Activated CD4-positive, alpha-beta T cell treated with anti-CD3 and anti-CD28 coated beads, Interleukin-10, Interleukin-2, amounts not matched to agents 100 ng/mL and 50 ng/mL, durations not matched to agents 16 hours and 8 hours (primary cell): ENCODE results near the gene RBP2.

Experiments used
- DNase-seq: peaks from one replicate; pipeline ENCODE4 v3.0.0-alpha.2; 2020

RBP2 gene

GRCh38 chr3:139477710-139478640 lies 1.7 kb upstream of the RBP2 start:
- DNase-seq = no peak

- no peak for DNase-seq
Observed at GRCh38 chr3:139473155-139473771, 3.1 kb downstream of the RBP2 start.

- no peak for DNase-seq
Observed at GRCh38 chr3:139472380-139473010, 3.8 kb downstream of the RBP2 start.

GRCh38 chr3:139470199-139470598 lies 6.1 kb downstream of the RBP2 start:
- DNase-seq = no peak

- DNase-seq = no peak
Observed at GRCh38 chr3:139468399-139468798, 7.9 kb downstream of the RBP2 start.

- DNase-seq = no peak
Observed at GRCh38 chr3:139466360-139466759, 10.0 kb downstream of the RBP2 start.

- DNase-seq = no peak
Observed at GRCh38 chr3:139465636-139466035, 10.7 kb downstream of the RBP2 start.

GRCh38 chr3:139463466-139463865 lies 12.8 kb downstream of the RBP2 start:
- DNase-seq = no peak

GRCh38 chr3:139460529-139460928 lies 15.8 kb downstream of the RBP2 start:
- no peak for DNase-seq

GRCh38 chr3:139460076-139460475 lies 16.2 kb downstream of the RBP2 start:
- no peak for DNase-seq

- DNase-seq = no peak
Observed at GRCh38 chr3:139458348-139458747, 18.0 kb downstream of the RBP2 start.

GRCh38 chr3:139457066-139457465 lies 19.2 kb downstream of the RBP2 start:
- DNase-seq = no peak

GRCh38 chr3:139456386-139456785 lies 19.9 kb downstream of the RBP2 start:
- DNase-seq = no peak

GRCh38 chr3:139455855-139456254 lies 20.5 kb downstream of the RBP2 start:
- DNase-seq = no peak

GRCh38 chr3:139455206-139455605 lies 21.1 kb downstream of the RBP2 start:
- DNase-seq = no peak

- DNase-seq = no peak
Observed at GRCh38 chr3:139454346-139454745, 22.0 kb downstream of the RBP2 start.

GRCh38 chr3:139450159-139450558 lies 26.2 kb downstream of the RBP2 start:
- DNase-seq = no peak

GRCh38 chr3:139449566-139449965 lies 26.8 kb downstream of the RBP2 start:
- DNase-seq = no peak

GRCh38 chr3:139448104-139448503 lies 28.2 kb downstream of the RBP2 start:
- no peak for DNase-seq

- no peak for DNase-seq
Observed at GRCh38 chr3:139447486-139447885, 28.8 kb downstream of the RBP2 start.

GRCh38 chr3:139444446-139444845 lies 31.9 kb downstream of the RBP2 start:
- DNase-seq = no peak

- no peak for DNase-seq
Observed at GRCh38 chr3:139443186-139443585, 33.1 kb downstream of the RBP2 start.

GRCh38 chr3:139441656-139442055 lies 34.7 kb downstream of the RBP2 start:
- DNase-seq = no peak
